Parathyroid adenoma (tissue), 2 donors: Measurements from ENCODE around the gene NIN.
"Not testable (repeated sequence)": the region's sequence is repeated elsewhere in the genome, so short reads cannot be mapped to it uniquely, and the experiment has no call there.

Source experiments
- H2AFZ ChIP-seq: fragments of 300-600 bp; sonication (generic); one replicate; pipeline ENCODE4 v1.7.0; 2017; ENCODE audit warnings: antibody characterized with exemption, mild to moderate bottlenecking
- H3K27ac ChIP-seq: fragments of 300-600 bp; sonication (generic); one replicate; pipeline ENCODE4 v1.7.0; 2017
- H3K27me3 ChIP-seq: fragments of 300-600 bp; sonication (generic); one replicate; pipeline ENCODE4 v1.7.0; 2017; ENCODE audit warnings: low read length; ENCODE audit not compliant: control insufficient read depth, insufficient read depth
- H3K36me3 ChIP-seq: fragments of 300-600 bp; sonication (generic); one replicate; pipeline ENCODE4 v1.7.0; 2017; ENCODE audit warnings: low read length; ENCODE audit not compliant: control insufficient read depth, insufficient read depth
- H3K4me1 ChIP-seq: fragments of 300-600 bp; sonication (generic); one replicate; pipeline ENCODE4 v1.7.0; 2017; ENCODE audit warnings: control low read depth
- H3K4me2 ChIP-seq: fragments of 300-600 bp; sonication (generic); one replicate; pipeline ENCODE4 v1.7.0; 2017; ENCODE audit warnings: low read length
- H3K4me3 ChIP-seq: fragments of 300-600 bp; sonication (generic); one replicate; pipeline ENCODE4 v1.7.0; 2017; ENCODE audit warnings: low read depth, low read length
- H3K79me2 ChIP-seq: fragments of 300-600 bp; sonication (generic); one replicate; pipeline ENCODE4 v1.7.0; 2017; ENCODE audit warnings: control low read depth
- H3K9ac ChIP-seq: fragments of 300-600 bp; sonication (generic); one replicate; pipeline ENCODE4 v1.7.0; 2017; ENCODE audit warnings: mild to moderate bottlenecking
- H3K9me3 ChIP-seq: fragments of 300-600 bp; sonication (generic); one replicate; pipeline ENCODE4 v1.7.0; 2017; ENCODE audit warnings: low read length; ENCODE audit not compliant: control insufficient read depth
- CTCF ChIP-seq: fragments of 300-600 bp; sonication (generic); IDR thresholded peaks from one replicate; pipeline ENCODE4 v1.7.0; 2017; ENCODE audit warnings: antibody characterized with exemption, mild to moderate bottlenecking
- donor health status: primary hyperparathyroidism.

NIN gene

GRCh38 chr14:50697659-50698290 lies 133.2 kb downstream of the NIN start:
- H3K79me2 ChIP-seq: no peaks in the 10 kb centered on the region
- H3K36me3 ChIP-seq: no peaks in the 10 kb centered on the region
- no peaks in the 10 kb centered on the region for H3K9me3 ChIP-seq
- no peaks in the 10 kb centered on the region for H3K27me3 ChIP-seq
- no peak overlapping the region for H3K4me3 ChIP-seq
- H3K4me2 ChIP-seq: no peak overlapping the region
- no peak overlapping the region for H2AFZ ChIP-seq
- H3K27ac ChIP-seq: no peak overlapping the region
- no peak overlapping the region for H3K9ac ChIP-seq
- no peak for TF ChIP-seq CTCF
- no peaks in the 10 kb centered on the region for H3K4me1 ChIP-seq

- not testable (repeated sequence) for H3K4me1 ChIP-seq, H3K9me3 ChIP-seq, H3K36me3 ChIP-seq, H3K9ac ChIP-seq, H2AFZ ChIP-seq, H3K27me3 ChIP-seq, H3K79me2 ChIP-seq, H3K4me2 ChIP-seq, H3K4me3 ChIP-seq, H3K27ac ChIP-seq
Measured at GRCh38 chr14:50694260-50694659, 136.7 kb downstream of the NIN start.

- H3K27ac ChIP-seq: no peak overlapping the region
- H3K79me2 ChIP-seq: no peaks in the 10 kb centered on the region
- TF ChIP-seq CTCF: peak; percentile 12
- H3K4me1 ChIP-seq: no peaks in the 10 kb centered on the region
- H2AFZ ChIP-seq: no peak overlapping the region
- H3K4me2 ChIP-seq: no peak overlapping the region
- no peaks in the 10 kb centered on the region for H3K27me3 ChIP-seq
- no peak overlapping the region for H3K9ac ChIP-seq
- no peaks in the 10 kb centered on the region for H3K36me3 ChIP-seq
- H3K4me3 ChIP-seq: no peak overlapping the region
- no peaks in the 10 kb centered on the region for H3K9me3 ChIP-seq
Measured at GRCh38 chr14:50688875-50689274, 142.1 kb downstream of the NIN start.

- no peaks in the 10 kb centered on the region for H3K27me3 ChIP-seq
- H3K9me3 ChIP-seq: no peaks in the 10 kb centered on the region
- H3K4me1 ChIP-seq: no peaks in the 10 kb centered on the region
- H3K36me3 ChIP-seq: no peaks in the 10 kb centered on the region
- H3K4me3 ChIP-seq: no peak overlapping the region
- no peak overlapping the region for H3K4me2 ChIP-seq
- TF ChIP-seq CTCF: no peak
- H3K79me2 ChIP-seq: no peaks in the 10 kb centered on the region
- H3K27ac ChIP-seq: no peak overlapping the region
- H3K9ac ChIP-seq: no peak overlapping the region
- H2AFZ ChIP-seq: no peak overlapping the region
Measured at GRCh38 chr14:50679674-50680073, 151.3 kb downstream of the NIN start.

GRCh38 chr14:50678163-50678562 lies 152.8 kb downstream of the NIN start:
- Histone ChIP-seq H3K27ac (no peak overlapping the region), H3K36me3 (no peaks in the 10 kb centered on the region)

More at GRCh38 chr14:50678163-50678562, 152.8 kb downstream of the NIN start:
- H3K4me2 ChIP-seq: no peak overlapping the region
- no peaks in the 10 kb centered on the region for H3K79me2 ChIP-seq
- H2AFZ ChIP-seq: no peak overlapping the region
- no peak overlapping the region for H3K4me3 ChIP-seq
- no peak overlapping the region for H3K9ac ChIP-seq
- no peaks in the 10 kb centered on the region for H3K9me3 ChIP-seq
- no peak for TF ChIP-seq CTCF
- H3K27me3 ChIP-seq: no peaks in the 10 kb centered on the region
- no peaks in the 10 kb centered on the region for H3K4me1 ChIP-seq
